ENCODE data around the gene GFRA3.
"Not testable (repeated sequence)": the region's sequence is repeated elsewhere in the genome, so short reads cannot be mapped to it uniquely, and the experiment has no call there.

Gene GFRA3

GRCh38 chr5:138274189-138274853, at the start of gene GFRA3:
GFRA3 (minus strand) TSS chr5:138274621; CDS start chr5:138274424, 197 bp downstream.
- Mint-ChIP-seq H3K4me3 (peak within 1 kb of the TSS; percentile 31), H3K27ac (no peak within 1 kb of the TSS), H3K9me3 (no peaks in the 10 kb centered on the region), H3K36me3 (no peaks in the 10 kb centered on the region), H3K4me1 (peaks cover 10% of the 10 kb centered on the region)
- DNase-seq (ENCODE audit: low spot score in 2 of 2), result no peak
- ATAC-seq, result peak; percentile 63

DNA sequence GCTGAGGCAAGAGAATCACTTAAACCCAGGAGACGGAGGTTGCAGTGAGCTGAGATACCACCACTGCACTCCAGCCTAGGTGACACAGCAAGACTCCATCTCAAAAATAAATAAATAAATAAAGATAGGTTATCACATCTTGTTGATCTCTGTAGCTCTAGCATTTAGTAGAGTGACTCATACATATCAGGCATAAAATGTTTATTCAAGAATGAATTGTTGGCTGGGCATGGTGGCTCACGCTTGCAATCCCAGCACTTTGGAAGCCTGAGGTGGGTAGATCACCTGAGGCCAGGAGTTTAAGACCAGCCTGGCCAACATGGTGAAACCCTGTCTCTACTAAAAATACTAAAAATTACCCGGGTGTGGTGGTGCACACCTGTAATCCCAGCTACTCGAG, 43.8 kb upstream of the GFRA3 start:
- DNase-seq (ENCODE audit: low spot score in 2 of 2); H3K27ac Mint-ChIP-seq; ATAC-seq; H3K9me3 Mint-ChIP-seq; H3K4me3 Mint-ChIP-seq; H3K4me1 Mint-ChIP-seq; H3K36me3 Mint-ChIP-seq: not testable (repeated sequence)

GRCh38 chr5:138316355-138316754, 41.9 kb upstream of the GFRA3 start:
- no peak for ATAC-seq
- Mint-ChIP-seq H3K36me3 (no peaks in the 10 kb centered on the region), H3K9me3 (no peaks in the 10 kb centered on the region), H3K4me3 (no peak overlapping the region), H3K4me1 (no peaks in the 10 kb centered on the region), H3K27ac (no peak overlapping the region)
- no peak for DNase-seq (ENCODE audit: low spot score in 2 of 2)

- no peak overlapping the region for H3K4me3 Mint-ChIP-seq
- no peaks in the 10 kb centered on the region for H3K4me1 Mint-ChIP-seq
- H3K27ac Mint-ChIP-seq, result no peak overlapping the region
- no peaks in the 10 kb centered on the region for H3K9me3 Mint-ChIP-seq
- H3K36me3 Mint-ChIP-seq, result no peaks in the 10 kb centered on the region
- DNase-seq (ENCODE audit: low spot score in 2 of 2), result no peak
- ATAC-seq, result no peak
Measured at GRCh38 chr5:138315751-138316278, 41.4 kb upstream of the GFRA3 start.

GRCh38 chr5:138305797-138306196, 31.4 kb upstream of the GFRA3 start:
- Mint-ChIP-seq H3K27ac (no peak overlapping the region), H3K9me3 (no peaks in the 10 kb centered on the region), H3K4me3 (no peak overlapping the region), H3K36me3 (no peaks in the 10 kb centered on the region), H3K4me1 (no peaks in the 10 kb centered on the region)
- DNase-seq (ENCODE audit: low spot score in 2 of 2) (no peak), ATAC-seq (no peak)

DNA sequence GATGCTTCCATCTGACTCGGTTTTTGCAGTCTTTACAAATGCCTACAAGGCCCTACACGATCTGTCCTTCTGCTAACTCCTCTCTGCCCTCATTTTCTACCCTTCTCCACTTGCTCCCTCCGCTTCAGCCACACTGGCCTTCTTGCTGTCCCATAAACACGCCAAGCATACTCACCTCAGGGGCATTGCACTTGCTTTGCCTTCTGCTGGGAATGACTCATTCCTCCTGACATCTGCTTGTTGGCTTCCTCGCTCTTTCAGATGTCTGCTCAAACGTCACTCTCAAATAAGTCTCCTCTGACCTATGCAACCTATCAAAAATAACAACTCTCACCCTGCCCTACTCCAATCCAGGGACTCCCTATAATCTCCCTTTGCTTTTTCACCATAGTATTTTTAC, 29.0 kb upstream of the GFRA3 start:
- Mint-ChIP-seq H3K4me3 (no peak overlapping the region), H3K4me1 (no peaks in the 10 kb centered on the region), H3K9me3 (no peaks in the 10 kb centered on the region), H3K27ac (no peak overlapping the region), H3K36me3 (no peaks in the 10 kb centered on the region)
- ATAC-seq, result no peak
- no peak for DNase-seq (ENCODE audit: low spot score in 2 of 2)

- Mint-ChIP-seq H3K27ac (no peak overlapping the region), H3K9me3 (no peaks in the 10 kb centered on the region)
- ATAC-seq, result no peak
Measured at GRCh38 chr5:138289296-138289695, 14.9 kb upstream of the GFRA3 start.

GRCh38 chr5:138287246-138287645, 12.8 kb upstream of the GFRA3 start:
- no peak for DNase-seq (ENCODE audit: low spot score in 2 of 2)
- no peak overlapping the region for H3K4me3 Mint-ChIP-seq
- H3K9me3 Mint-ChIP-seq, result no peaks in the 10 kb centered on the region
- peaks cover 2% of the 10 kb centered on the region for H3K36me3 Mint-ChIP-seq
- H3K4me1 Mint-ChIP-seq, result no peaks in the 10 kb centered on the region
- H3K27ac Mint-ChIP-seq, result no peak overlapping the region
- ATAC-seq, result no peak

More at GRCh38 chr5:138289296-138289695, 14.9 kb upstream of the GFRA3 start:
- H3K36me3 Mint-ChIP-seq, result peaks cover 4% of the 10 kb centered on the region
- no peak for DNase-seq (ENCODE audit: low spot score in 2 of 2)
- H3K4me1 Mint-ChIP-seq, result no peaks in the 10 kb centered on the region
- no peak overlapping the region for H3K4me3 Mint-ChIP-seq

DNA sequence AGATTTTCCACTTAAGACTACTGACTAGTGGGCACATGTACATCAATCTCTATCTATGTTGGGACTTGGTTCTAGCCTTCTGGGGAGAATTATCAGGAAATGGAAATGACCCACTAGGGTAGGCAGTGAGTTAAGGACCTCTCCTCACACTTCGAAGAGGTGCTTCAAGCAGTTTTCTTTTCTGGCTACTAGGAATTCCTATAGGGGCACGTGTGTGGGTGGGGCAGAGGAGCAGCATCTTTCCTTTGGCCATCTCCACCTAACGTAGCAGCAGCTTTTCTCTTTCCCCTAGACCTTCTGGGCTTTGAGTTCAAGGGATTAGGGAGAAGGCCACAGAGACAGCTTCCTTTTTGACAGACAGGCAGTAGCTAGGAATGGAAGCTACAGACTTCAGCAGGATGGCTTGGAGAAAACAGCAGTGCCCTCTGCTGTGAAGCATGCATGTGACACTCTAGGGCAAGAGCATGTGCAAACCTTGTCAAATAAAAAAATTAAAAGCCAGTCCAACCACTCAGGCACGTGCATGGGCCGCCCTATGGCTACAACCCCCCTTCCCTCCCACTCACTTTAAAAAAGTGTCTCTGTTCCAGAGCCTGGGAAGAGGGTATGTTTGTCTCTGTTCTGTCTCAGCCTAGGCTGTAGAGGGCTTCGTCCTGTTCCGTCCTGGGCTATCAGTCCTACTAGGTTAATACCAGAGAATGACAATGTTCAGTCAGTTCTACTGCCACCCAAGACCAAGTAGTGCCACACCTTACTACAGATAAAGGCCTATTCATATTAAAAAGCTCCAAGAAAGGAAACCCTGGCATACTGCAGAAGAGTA, 8.7 kb upstream of the GFRA3 start:
- Mint-ChIP-seq H3K27ac (no peak overlapping the region), H3K4me3 (no peak overlapping the region), H3K36me3 (no peaks in the 10 kb centered on the region), H3K4me1 (no peaks in the 10 kb centered on the region), H3K9me3 (no peaks in the 10 kb centered on the region)
- ATAC-seq (peak; percentile 55), DNase-seq (ENCODE audit: low spot score in 2 of 2) (no peak)

GRCh38 chr5:138280915-138281314, 6.5 kb upstream of the GFRA3 start:
- Mint-ChIP-seq H3K36me3 (no peaks in the 10 kb centered on the region), H3K27ac (no peak overlapping the region), H3K9me3 (no peaks in the 10 kb centered on the region), H3K4me3 (no peak overlapping the region), H3K4me1 (no peaks in the 10 kb centered on the region)
- DNase-seq (ENCODE audit: low spot score in 2 of 2) (no peak), ATAC-seq (no peak)

DNA sequence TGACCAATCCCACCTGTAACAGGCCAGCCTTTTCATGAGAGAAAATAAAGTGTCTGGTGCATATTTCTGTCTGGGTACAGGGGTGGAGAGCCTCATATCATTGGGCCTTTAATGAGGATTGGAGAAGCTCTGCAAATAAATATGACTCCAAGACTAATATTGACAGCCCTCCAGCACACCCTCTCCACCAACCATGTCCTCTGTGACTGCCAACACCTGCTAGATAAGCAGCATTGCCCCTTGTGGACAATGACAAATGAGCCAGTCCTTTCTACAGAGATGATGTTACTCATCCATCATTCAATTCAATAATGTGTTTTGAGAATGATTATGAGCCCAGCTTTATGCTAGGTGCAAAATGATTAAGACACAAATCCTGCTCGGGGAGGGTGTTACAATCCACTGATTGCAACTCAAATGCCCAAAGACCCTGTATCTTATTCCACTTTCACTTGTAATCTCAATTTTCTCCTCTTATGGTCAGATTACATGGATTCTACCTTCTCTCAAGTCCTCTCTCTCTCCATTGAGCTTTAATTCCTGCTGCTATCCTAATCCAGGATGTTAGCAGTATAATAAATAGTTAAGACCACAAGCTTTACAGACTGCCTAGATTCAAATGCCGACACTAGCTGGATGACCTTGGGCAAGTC, 2.1 kb upstream of the GFRA3 start:
- ATAC-seq, result peak; percentile 41
- Mint-ChIP-seq H3K4me3 (no peak overlapping the region), H3K4me1 (peaks cover 10% of the 10 kb centered on the region), H3K9me3 (no peaks in the 10 kb centered on the region), H3K27ac (no peak overlapping the region), H3K36me3 (no peaks in the 10 kb centered on the region)
- no peak for DNase-seq (ENCODE audit: low spot score in 2 of 2)

DNA sequence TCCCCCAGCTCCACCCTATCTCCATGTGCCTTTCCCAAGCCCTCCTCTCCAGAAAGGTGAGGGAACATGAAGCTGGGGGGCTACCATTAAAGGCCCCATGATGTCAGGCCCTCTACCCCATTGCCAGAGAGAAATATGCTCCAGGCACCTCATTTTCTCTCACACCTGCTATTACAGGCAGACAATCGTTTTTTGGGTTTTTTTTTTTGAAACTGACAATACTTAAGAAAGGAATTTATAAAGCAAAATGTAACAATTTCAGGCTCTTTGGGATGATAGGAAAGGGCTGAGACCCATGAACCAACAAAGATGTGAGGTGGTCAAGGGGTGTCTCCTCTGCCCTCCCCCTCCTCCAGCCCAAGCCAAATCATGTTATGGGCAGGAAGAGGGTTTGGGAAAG, 1.5 kb upstream of the GFRA3 start:
- no peak for ATAC-seq
- H3K9me3 Mint-ChIP-seq, result no peaks in the 10 kb centered on the region
- H3K4me3 Mint-ChIP-seq, result no peak overlapping the region
- H3K4me1 Mint-ChIP-seq, result peaks cover 10% of the 10 kb centered on the region
- no peak overlapping the region for H3K27ac Mint-ChIP-seq
- H3K36me3 Mint-ChIP-seq, result no peaks in the 10 kb centered on the region
- DNase-seq (ENCODE audit: low spot score in 2 of 2), result no peak

DNA sequence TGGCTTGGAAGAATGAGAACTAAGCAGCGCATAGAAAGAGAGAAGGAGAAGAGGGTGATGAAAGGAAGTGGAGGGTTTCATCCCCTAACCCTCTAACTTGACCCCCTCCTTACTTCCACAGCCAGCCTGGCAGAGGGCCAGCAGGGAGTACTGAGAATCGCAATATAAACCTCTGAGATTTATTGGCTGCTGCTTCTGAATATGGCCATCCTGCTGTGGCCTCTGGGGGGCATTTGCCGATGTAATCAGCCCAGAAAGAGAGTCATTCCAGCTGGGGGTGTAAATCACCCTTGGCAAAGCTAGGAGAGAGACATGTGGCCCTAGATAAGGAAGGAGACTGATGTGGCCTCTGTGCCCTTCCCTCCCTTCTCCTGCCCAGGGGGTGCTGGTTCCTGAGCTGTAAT, 960 bp upstream of the GFRA3 start:
- DNase-seq (ENCODE audit: low spot score in 2 of 2) (no peak), ATAC-seq (no peak)
- Mint-ChIP-seq H3K4me1 (peaks cover 10% of the 10 kb centered on the region), H3K9me3 (no peaks in the 10 kb centered on the region), H3K4me3 (no peak overlapping the region), H3K36me3 (no peaks in the 10 kb centered on the region), H3K27ac (no peak overlapping the region)

GRCh38 chr5:138273834-138274188, 610 bp downstream of the GFRA3 start:
- no peaks in the 10 kb centered on the region for H3K36me3 Mint-ChIP-seq
- ATAC-seq, result peak; percentile 9
- H3K9me3 Mint-ChIP-seq, result no peaks in the 10 kb centered on the region
- no peak for DNase-seq (ENCODE audit: low spot score in 2 of 2)
- H3K4me3 Mint-ChIP-seq, result peak overlapping the region; percentile 31
- peaks cover 10% of the 10 kb centered on the region for H3K4me1 Mint-ChIP-seq
- no peak overlapping the region for H3K27ac Mint-ChIP-seq

GRCh38 chr5:138272681-138273080, 1.7 kb downstream of the GFRA3 start:
- H3K9me3 Mint-ChIP-seq, result no peaks in the 10 kb centered on the region

More at GRCh38 chr5:138272681-138273080, 1.7 kb downstream of the GFRA3 start:
- Mint-ChIP-seq H3K36me3 (no peaks in the 10 kb centered on the region), H3K4me3 (no peak overlapping the region), H3K27ac (no peak overlapping the region), H3K4me1 (peaks cover 10% of the 10 kb centered on the region)
- DNase-seq (ENCODE audit: low spot score in 2 of 2) (no peak), ATAC-seq (no peak)
